Adrenal gland (tissue), 12 donors: ENCODE results near the gene PDRG1. TPM values are rescaled to one million over a fixed set of nuclear protein-coding genes. Genes with fewer than 3 reads are reported as not detected.
A peak's percentile ranks its signal among the peaks of the same experiment; 100 is the strongest.

Experiments used
- DNase-seq, 7 donors: peaks; one replicate each; pipeline ENCODE4 v3.0.0-alpha.2; 2019 to 2020
- H3K27ac ChIP-seq, 5 donors: fragments of 200-600 bp; sonication (generic) in 4 of 5; 1 replicate in 3 of 5; 2 replicates in 2 of 5; pipeline versions ENCODE4 v1.5.1 to v1.8.0; 2016 to 2020; ENCODE audit warnings: mild to moderate bottlenecking in 1 of 5
- H3K27me3 ChIP-seq: fragments of 200-600 bp; 2 replicates; pipeline ENCODE4 v1.8.0; 2021
- H3K36me3 ChIP-seq, 2 donors: fragments of 200-600 bp; replicated peaks in 1 of 2; 1 replicate in 1 of 2; 2 replicates in 1 of 2; pipeline versions ENCODE4 v1.5.1 to v1.8.0; 2018 to 2022
- H3K4me1 ChIP-seq, 2 donors: fragments of 200-600 bp; replicated peaks in 1 of 2; 1 replicate in 1 of 2; 2 replicates in 1 of 2; pipeline versions ENCODE4 v1.5.1 to v1.8.0; 2018 to 2021
- H3K4me3 ChIP-seq, 4 donors: fragments of 200-600 bp; sonication (generic) in 3 of 4; one replicate each; pipeline ENCODE4 v1.5.1; 2016 to 2018
- H3K9me3 ChIP-seq, 3 donors: fragments of 200-600 bp; sonication (generic) in 1 of 3; replicated peaks in 1 of 3; 1 replicate in 2 of 3; 2 replicates in 1 of 3; pipeline versions ENCODE4 v1.5.1 to v1.8.0; 2016 to 2021
- CTCF ChIP-seq, 6 experiments: fragments of 450-650 bp in 4 of 6; fragments of 200-600 bp in 2 of 6; sonication (generic) in 1 of 6; IDR thresholded peaks; 1 replicate in 5 of 6; 2 replicates in 1 of 6; pipeline versions ENCODE4 v1.5.1 to v1.8.0; 2016 to 2021; ENCODE audit warnings: antibody characterized with exemption in 6 of 6, mild to moderate bottlenecking in 2 of 6, moderate library complexity in 1 of 6
- POLR2A ChIP-seq, 2 donors: fragments of 450-650 bp; IDR thresholded peaks; one replicate each; pipeline ENCODE4 v1.6.1; 2017; ENCODE audit warnings: antibody characterized with exemption in 2 of 2, mild to moderate bottlenecking in 2 of 2, moderate library complexity in 1 of 2
- WGBS, 4 donors: extraction: QIAGEN DNeasy Blood & Tissue Kit in 2 of 4; methylation state at CpG; one replicate each; pipeline versions ENCODE4 v1.1.5 to v1.1.7; 2013 to 2017; 5-methylcytosine and 5-hydroxymethylcytosine counted together
- intact Hi-C, 2 donors: fragments of 100-400 bp; cut with DNase I; formaldehyde crosslinking; loops; one replicate each; pipeline versions ENCODE4 v1.14.1 to v1.15.0; 2022 to 2023
- polyA plus RNA-seq, 3 donors: library from polyadenylated mRNA; stranded (reverse); fragments of 200-250 nt in 2 of 3; fragments of 350-450 nt in 1 of 3; fragmentation: Illumina TruSeq in 1 of 3; extraction: RNeasy Lipid Tissue Mini Kit (QIAGEN cat#74804) in 1 of 3; gene quantifications; one replicate each; pipeline ENCODE4 v1.2.3, GENCODE V29; 2013 to 2014
- total RNA-seq, 9 donors: library from RNA; depleted of rRNA in 4 of 9; stranded (reverse); fragments of >200 nt in 4 of 9; fragments of 120-200 nt in 1 of 9; fragmentation: NEBNext Ultra II Directional in 1 of 9; extraction: Animal tissue kit (Norgen Biotek cat#: 25700) in 1 of 9; gene quantifications; one replicate each; pipeline versions ENCODE4 v1.1.0 to v1.2.4, GENCODE V29; 2013 to 2023
- donor health status: healthy with polysubstance abuse.
- donor health status: Bipolar disorder and iron deficiency.
- donor health status: DM: yes; HTN: yes; CAD: no.
- donor health status: DM: no; HTN: no; CAD: no.
- donor health status: DM: no; HTN: no; CAD: no.
- donor health status: DM: yes; HTN: yes; CAD: no.

Gene PDRG1
- total and polyA plus RNA-seq, 12 donors = 5.1 to 27.5 (median 14.2) TPM

GRCh38 chr20:31972471-31973021 is 20.7 kb upstream of the PDRG1 start:
- Histone ChIP-seq H3K36me3 (no peaks in the 10 kb centered on the region), H3K27me3 (peaks cover 4% of the 10 kb centered on the region), H3K27ac (no peak overlapping the region), H3K4me1 (no peaks in the 10 kb centered on the region), H3K9me3 (no peaks in the 10 kb centered on the region), H3K4me3 (no peak overlapping the region)
- no peak for DNase-seq
- TF ChIP-seq POLR2A (IDR thresholded peaks at IDR 0.05) = no peak
- TF ChIP-seq CTCF (IDR thresholded peaks at IDR 0.05) = no peak
- 48 to 56% (median 48%) methylated on average over 4 of the region's 4 CpGs for WGBS, 4 donors
- intact Hi-C loops = no loop called here

- H3K36me3 ChIP-seq = no peaks in the 10 kb centered on the region
- no peak for TF ChIP-seq CTCF (IDR thresholded peaks at IDR 0.05)
- no peak for TF ChIP-seq POLR2A (IDR thresholded peaks at IDR 0.05)
- no peaks in the 10 kb centered on the region for H3K4me1 ChIP-seq
- peaks cover 19% of the 10 kb centered on the region for H3K27me3 ChIP-seq
- 49 to 58% (median 52%) methylated on average over 5 of the region's 5 CpGs for WGBS, 4 donors
- DNase-seq = no peak
- H3K9me3 ChIP-seq = no peaks in the 10 kb centered on the region
- no peak overlapping the region for H3K4me3 ChIP-seq
- H3K27ac ChIP-seq = no peak overlapping the region
- intact Hi-C loops = loop anchor here in 1 of 2 donors (10.0 kb wide), 1 partner anchor 625 kb away; no protein-coding TSS in a partner anchor
Measured at GRCh38 chr20:31969991-31970390, 18.1 kb upstream of the PDRG1 start.

GRCh38 chr20:31968291-31969126 is 16.7 kb upstream of the PDRG1 start:
- H3K4me1 ChIP-seq = no peaks in the 10 kb centered on the region
- H3K36me3 ChIP-seq = no peaks in the 10 kb centered on the region
- TF ChIP-seq POLR2A (IDR thresholded peaks at IDR 0.05) (no peak), CTCF (IDR thresholded peaks at IDR 0.05) (no peak)
- H3K4me3 ChIP-seq = peak overlapping the region in 1 of 4 donors; percentile 29
- no peaks in the 10 kb centered on the region for H3K9me3 ChIP-seq
- H3K27me3 ChIP-seq = peaks cover 19% of the 10 kb centered on the region
- H3K27ac ChIP-seq = no peak overlapping the region
- DNase-seq = peak; percentile 67 to 79 (median 74)
- 2 to 4% (median 3%) methylated on average over 23 to 57 of the region's 57 CpGs for WGBS, 4 donors
- intact Hi-C loops = loop anchor here in 1 of 2 donors (10.0 kb wide), 1 partner anchor 626 kb away; no protein-coding TSS in a partner anchor

GRCh38 chr20:31967830-31968249 is 16.0 kb upstream of the PDRG1 start, which contains the start of gene XKR7:
XKR7 (plus strand) TSS chr20:31968151; CDS start chr20:31968176, 25 bp downstream.
- Histone ChIP-seq H3K4me3 (peak within 1 kb of the TSS in 1 of 4 donors; percentile 29), H3K27me3 (peaks cover 19% of the 10 kb centered on the region)

More at GRCh38 chr20:31967830-31968249, 16.0 kb upstream of the PDRG1 start, which contains the start of gene XKR7:
- Histone ChIP-seq H3K27ac (no peak within 1 kb of the TSS), H3K9me3 (no peaks in the 10 kb centered on the region), H3K4me1 (no peaks in the 10 kb centered on the region), H3K36me3 (no peaks in the 10 kb centered on the region)
- intact Hi-C loops = loop anchor here in 1 of 2 donors (10.0 kb wide), 1 partner anchor 627 kb away; no protein-coding TSS in a partner anchor
- WGBS, 4 donors = 0 to 3% (median 2%) methylated on average over 11 to 38 of the region's 38 CpGs
- TF ChIP-seq CTCF (IDR thresholded peaks at IDR 0.05) (no peak), POLR2A (IDR thresholded peaks at IDR 0.05) (no peak)
- DNase-seq = peak in 1 of 7 donors; percentile 52
